ENCODE data around the gene ACSS3. TPM values are rescaled to one million over a fixed set of nuclear protein-coding genes. Genes with fewer than 3 reads are reported as not detected.

Gene ACSS3
- total RNA-seq, 1 donor from 2014 or later: 32.4 TPM

DNA sequence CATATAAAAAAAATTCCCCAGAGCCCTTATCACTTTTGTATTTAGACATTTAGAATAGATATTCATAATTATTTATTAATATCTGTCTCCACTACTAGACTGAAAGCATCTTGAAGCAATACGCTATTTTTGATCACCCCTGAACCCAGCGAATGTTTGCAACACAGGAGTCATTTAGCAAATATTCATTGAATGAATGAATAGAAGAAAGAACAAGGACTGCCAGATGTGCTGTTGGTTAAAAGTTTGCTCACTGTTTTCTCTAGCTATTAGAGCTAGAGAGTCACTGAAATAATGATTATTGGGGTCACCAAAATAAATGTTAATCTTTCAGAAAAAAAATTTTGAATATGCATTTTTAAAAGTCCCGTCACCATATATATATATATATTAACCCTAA is 174.3 kb downstream of the ACSS3 start:
- Histone ChIP-seq H3K36me3 (no peaks in the 10 kb centered on the region), H3K4me1 (no peaks in the 10 kb centered on the region), H3K4me3 (no peak overlapping the region), H3K9me3 (no peaks in the 10 kb centered on the region), H3K27ac (no peak overlapping the region), H3K27me3 (ENCODE audit: low read depth) (no peaks in the 10 kb centered on the region)
- DNase-seq (no peak), ATAC-seq (no peak)
- intact Hi-C loops (cut with DNase I): no loop called here
- TF ChIP-seq CTCF (IDR thresholded peaks at IDR 0.05): no peak

- no peaks in the 10 kb centered on the region for H3K27me3 ChIP-seq (ENCODE audit: low read depth)
- no peaks in the 10 kb centered on the region for H3K4me1 ChIP-seq
- TF ChIP-seq CTCF (IDR thresholded peaks at IDR 0.05): no peak
- no peak overlapping the region for H3K27ac ChIP-seq
- no peak for DNase-seq
- no peaks in the 10 kb centered on the region for H3K9me3 ChIP-seq
- intact Hi-C loops (cut with DNase I): no loop called here
- H3K36me3 ChIP-seq: no peaks in the 10 kb centered on the region
- H3K4me3 ChIP-seq: no peak overlapping the region
- ATAC-seq: no peak
Observed at GRCh38 chr12:81253360-81253759, 175.5 kb downstream of the ACSS3 start.

- no peak overlapping the region for H3K27ac ChIP-seq
- TF ChIP-seq CTCF (IDR thresholded peaks at IDR 0.05): no peak
- H3K27me3 ChIP-seq (ENCODE audit: low read depth): no peaks in the 10 kb centered on the region
- DNase-seq: no peak
- no peaks in the 10 kb centered on the region for H3K4me1 ChIP-seq
- intact Hi-C loops (cut with DNase I): no loop called here
- H3K36me3 ChIP-seq: no peaks in the 10 kb centered on the region
- no peaks in the 10 kb centered on the region for H3K9me3 ChIP-seq
- no peak overlapping the region for H3K4me3 ChIP-seq
- no peak for ATAC-seq
Observed at GRCh38 chr12:81255456-81255855, 177.6 kb downstream of the ACSS3 start.

DNA sequence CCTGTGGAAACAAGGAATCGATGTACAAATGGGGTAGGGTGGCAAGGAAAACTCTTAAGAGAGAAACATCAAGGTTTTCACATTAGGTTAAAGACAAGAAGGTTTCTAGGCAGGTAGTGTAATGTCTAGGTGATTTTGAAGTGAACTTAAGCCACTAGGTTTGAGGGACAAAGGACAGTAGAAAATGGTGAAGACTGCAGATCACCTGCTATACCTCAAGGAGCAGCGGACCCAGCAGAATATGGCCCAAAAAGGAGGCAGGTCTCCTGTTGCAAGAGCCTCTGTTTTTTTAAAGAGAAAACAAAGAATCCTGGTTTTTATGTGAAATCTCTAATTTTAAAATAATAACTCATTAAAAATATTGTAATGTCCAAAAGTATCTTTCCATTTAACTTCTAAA is 178.1 kb downstream of the ACSS3 start:
- no peak overlapping the region for H3K4me3 ChIP-seq
- no peak overlapping the region for H3K27ac ChIP-seq
- intact Hi-C loops (cut with DNase I): no loop called here
- no peaks in the 10 kb centered on the region for H3K4me1 ChIP-seq
- no peaks in the 10 kb centered on the region for H3K36me3 ChIP-seq
- no peaks in the 10 kb centered on the region for H3K9me3 ChIP-seq
- no peaks in the 10 kb centered on the region for H3K27me3 ChIP-seq (ENCODE audit: low read depth)
- no peak for TF ChIP-seq CTCF (IDR thresholded peaks at IDR 0.05)
- DNase-seq (no peak), ATAC-seq (no peak)

GRCh38 chr12:81257947-81258551 is 180.2 kb downstream of the ACSS3 start:
- ATAC-seq (no peak), DNase-seq (no peak)
- no peaks in the 10 kb centered on the region for H3K4me1 ChIP-seq
- intact Hi-C loops (cut with DNase I): no loop called here
- H3K27me3 ChIP-seq (ENCODE audit: low read depth): no peaks in the 10 kb centered on the region
- no peak overlapping the region for H3K27ac ChIP-seq
- TF ChIP-seq CTCF (IDR thresholded peaks at IDR 0.05): peak; percentile 26
- H3K36me3 ChIP-seq: no peaks in the 10 kb centered on the region
- H3K4me3 ChIP-seq: no peak overlapping the region
- no peaks in the 10 kb centered on the region for H3K9me3 ChIP-seq

- Histone ChIP-seq H3K4me3 (no peak overlapping the region), H3K27me3 (ENCODE audit: low read depth) (no peaks in the 10 kb centered on the region), H3K9me3 (no peaks in the 10 kb centered on the region), H3K27ac (no peak overlapping the region), H3K4me1 (no peaks in the 10 kb centered on the region), H3K36me3 (no peaks in the 10 kb centered on the region)
- ATAC-seq (no peak), DNase-seq (no peak)
- intact Hi-C loops (cut with DNase I): no loop called here
- no peak for TF ChIP-seq CTCF (IDR thresholded peaks at IDR 0.05)
Observed at GRCh38 chr12:81259360-81259759, 181.5 kb downstream of the ACSS3 start.

All from lower lobe of right lung (tissue), 2 donors.